Esophagus squamous epithelium (tissue), 5 donors: ENCODE data around the gene PLXDC2. TPM values are rescaled to one million over a fixed set of nuclear protein-coding genes. Genes with fewer than 3 reads are reported as not detected.
"Not testable (repeated sequence)": the region's sequence is repeated elsewhere in the genome, so short reads cannot be mapped to it uniquely, and the experiment has no call there.

ENCODE experiments used
- DNase-seq: peaks from one replicate; lab custom pipeline; 2025; lab: John Stamatoyannopoulos, UW
- H3K27ac ChIP-seq, 4 donors: fragments of 200-600 bp; sonication (generic); one replicate each; pipeline ENCODE4 v1.5.1; 2016 to 2019; ENCODE audit warnings: mild to moderate bottlenecking in 1 of 4
- H3K27me3 ChIP-seq, 4 donors: fragments of 200-600 bp; sonication (generic); 1 replicate in 3 of 4; 2 replicates in 1 of 4; pipeline versions ENCODE4 v1.5.1 to v1.6.0; 2017 to 2021; ENCODE audit warnings: antibody characterized with exemption in 1 of 4
- H3K36me3 ChIP-seq, 3 donors: fragments of 200-600 bp; sonication (generic); one replicate each; pipeline ENCODE4 v1.5.1; 2016 to 2019
- H3K4me1 ChIP-seq, 3 donors: fragments of 200-600 bp; sonication (generic); one replicate each; pipeline ENCODE4 v1.5.1; 2017 to 2019
- H3K4me3 ChIP-seq, 4 donors: fragments of 200-600 bp; sonication (generic); 1 replicate in 3 of 4; 2 replicates in 1 of 4; pipeline ENCODE4 v1.5.1; 2016 to 2019; ENCODE audit warnings: mild to moderate bottlenecking in 2 of 4, moderate library complexity in 1 of 4
- H3K9me3 ChIP-seq, 3 donors: fragments of 200-600 bp; sonication (generic); one replicate each; pipeline ENCODE4 v1.5.1; 2016 to 2019
- CTCF ChIP-seq, 6 experiments: fragments of 450-650 bp in 4 of 6; fragments of 200-600 bp in 2 of 6; sonication (generic) in 2 of 6; IDR thresholded peaks; one replicate each; pipeline ENCODE4 v1.5.1; 2016 to 2019; ENCODE audit warnings: antibody characterized with exemption in 6 of 6, mild to moderate bottlenecking in 4 of 6, moderate library complexity in 4 of 6
- POLR2A ChIP-seq, 4 donors: fragments of 450-650 bp; IDR thresholded peaks; one replicate each; pipeline ENCODE4 v1.6.1; 2017; ENCODE audit warnings: antibody characterized with exemption in 4 of 4, mild to moderate bottlenecking in 4 of 4, moderate library complexity in 3 of 4
- WGBS, 2 donors: methylation state at CpG; one replicate each; pipeline ENCODE4 v1.1.5; 2018; 5-methylcytosine and 5-hydroxymethylcytosine counted together
- intact Hi-C: fragments of 100-400 bp; cut with DNase I; formaldehyde crosslinking; loops from one replicate; pipeline ENCODE4 v1.15.0; 2022
- total RNA-seq, 4 donors: library from RNA; depleted of rRNA; stranded (reverse); fragments of >200 nt; gene quantifications; one replicate each; pipeline ENCODE4 v1.1.0, GENCODE V29; 2016
- donor health status: DM: yes; HTN: yes; CAD: no.

Gene PLXDC2
- total RNA-seq, 4 donors from 2014 or later = 22.4 to 50.4 (median 36.9) TPM

GRCh38 chr10:20034732-20035131, 218.5 kb downstream of the PLXDC2 start:
- WGBS, 2 donors = 70 to 88% methylated on average over 2 of the region's 2 CpGs
- intact Hi-C loops = no loop called here

GRCh38 chr10:20040012-20040411, 223.8 kb downstream of the PLXDC2 start:
- whole genome bisulfite sequencing, 2 donors = 85 to 87% methylated on average over 6 of the region's 6 CpGs
- Histone ChIP-seq H3K9me3 (no peaks in the 10 kb centered on the region), H3K27me3 (no peaks in the 10 kb centered on the region), H3K27ac (no peak overlapping the region), H3K4me3 (no peak overlapping the region), H3K36me3 (no peaks in the 10 kb centered on the region), H3K4me1 (no peaks in the 10 kb centered on the region)
- intact Hi-C loops = no loop called here
- no peak for TF ChIP-seq POLR2A (IDR thresholded peaks at IDR 0.05)
- no peak for TF ChIP-seq CTCF (IDR thresholded peaks at IDR 0.05)
- DNase-seq = no peak

More at GRCh38 chr10:20034732-20035131, 218.5 kb downstream of the PLXDC2 start:
- Histone ChIP-seq H3K4me1 (no peaks in the 10 kb centered on the region), H3K9me3 (no peaks in the 10 kb centered on the region), H3K4me3 (no peak overlapping the region), H3K36me3 (no peaks in the 10 kb centered on the region), H3K27ac (no peak overlapping the region), H3K27me3 (no peaks in the 10 kb centered on the region)
- DNase-seq = no peak
- no peak for TF ChIP-seq POLR2A (IDR thresholded peaks at IDR 0.05)
- TF ChIP-seq CTCF (IDR thresholded peaks at IDR 0.05) = no peak

GRCh38 chr10:20041931-20042330, 225.7 kb downstream of the PLXDC2 start:
- no peaks in the 10 kb centered on the region for H3K4me1 ChIP-seq
- no peak overlapping the region for H3K27ac ChIP-seq
- no peak overlapping the region for H3K4me3 ChIP-seq
- intact Hi-C loops = no loop called here
- WGBS, 2 donors = 47 to 57% methylated on average over 3 of the region's 3 CpGs
- H3K36me3 ChIP-seq = no peaks in the 10 kb centered on the region
- TF ChIP-seq CTCF (IDR thresholded peaks at IDR 0.05) (no peak), POLR2A (IDR thresholded peaks at IDR 0.05) (no peak)
- no peaks in the 10 kb centered on the region for H3K9me3 ChIP-seq
- H3K27me3 ChIP-seq = no peaks in the 10 kb centered on the region
- DNase-seq = no peak

GRCh38 chr10:20045100-20045499, 228.9 kb downstream of the PLXDC2 start:
- H3K27ac ChIP-seq, intact Hi-C loops, H3K9me3 ChIP-seq, H3K4me3 ChIP-seq, H3K27me3 ChIP-seq, H3K4me1 ChIP-seq, DNase-seq: not testable (repeated sequence)
- peaks cover 0 to 20% (median 0%) of the 10 kb centered on the region in 3 donors for H3K36me3 ChIP-seq
- WGBS, 2 donors = 85 to 98% methylated on average over 5 of the region's 5 CpGs

GRCh38 chr10:20048161-20048560, 231.9 kb downstream of the PLXDC2 start:
- DNase-seq = no peak
- H3K9me3 ChIP-seq = no peaks in the 10 kb centered on the region
- no peaks in the 10 kb centered on the region for H3K4me1 ChIP-seq
- no peak overlapping the region for H3K27ac ChIP-seq
- intact Hi-C loops = no loop called here
- H3K27me3 ChIP-seq = no peaks in the 10 kb centered on the region
- TF ChIP-seq CTCF (IDR thresholded peaks at IDR 0.05) (no peak), POLR2A (IDR thresholded peaks at IDR 0.05) (no peak)
- peaks cover 0 to 20% (median 0%) of the 10 kb centered on the region in 3 donors for H3K36me3 ChIP-seq
- no peak overlapping the region for H3K4me3 ChIP-seq
- 86 to 93% methylated on average over 2 of the region's 2 CpGs for WGBS, 2 donors

- Histone ChIP-seq H3K4me1 (peaks cover 6 to 18% (median 9%) of the 10 kb centered on the region in 3 donors), H3K36me3 (no peaks in the 10 kb centered on the region), H3K4me3 (no peak overlapping the region), H3K27me3 (no peaks in the 10 kb centered on the region), H3K9me3 (peaks cover 0 to 4% (median 0%) of the 10 kb centered on the region in 3 donors), H3K27ac (no peak overlapping the region)
- TF ChIP-seq CTCF (IDR thresholded peaks at IDR 0.05) (no peak), POLR2A (IDR thresholded peaks at IDR 0.05) (no peak)
- no peak for DNase-seq
- WGBS, 2 donors = 45 to 51% methylated on average over 2 of the region's 2 CpGs
- intact Hi-C loops = no loop called here
Measured at GRCh38 chr10:20058135-20058534, 241.9 kb downstream of the PLXDC2 start.
